Glomerular endothelial cell (primary cell): Measurements from ENCODE around the gene METTL17. TPM values are rescaled to one million over a fixed set of nuclear protein-coding genes. Genes with fewer than 3 reads are reported as not detected.
"Not testable (repeated sequence)": the region's sequence is repeated elsewhere in the genome, so short reads cannot be mapped to it uniquely, and the experiment has no call there.

Source experiments
- DNase-seq: peaks from one replicate; pipeline ENCODE4 v3.0.0-alpha.2; 2011; ENCODE audit warnings: low read depth, low spot score; ENCODE audit errors: extremely low read depth
- total RNA-seq: library from RNA; depleted of rRNA; stranded (reverse); fragments of >200 nt; gene quantifications from 2 replicates; pipeline ENCODE4 v1.2.3, GENCODE V29; 2015

METTL17 gene, protein sequence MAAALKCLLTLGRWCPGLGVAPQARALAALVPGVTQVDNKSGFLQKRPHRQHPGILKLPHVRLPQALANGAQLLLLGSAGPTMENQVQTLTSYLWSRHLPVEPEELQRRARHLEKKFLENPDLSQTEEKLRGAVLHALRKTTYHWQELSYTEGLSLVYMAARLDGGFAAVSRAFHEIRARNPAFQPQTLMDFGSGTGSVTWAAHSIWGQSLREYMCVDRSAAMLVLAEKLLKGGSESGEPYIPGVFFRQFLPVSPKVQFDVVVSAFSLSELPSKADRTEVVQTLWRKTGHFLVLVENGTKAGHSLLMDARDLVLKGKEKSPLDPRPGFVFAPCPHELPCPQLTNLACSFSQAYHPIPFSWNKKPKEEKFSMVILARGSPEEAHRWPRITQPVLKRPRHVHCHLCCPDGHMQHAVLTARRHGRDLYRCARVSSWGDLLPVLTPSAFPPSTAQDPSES
- total RNA-seq: 47.3 and 62.2 TPM in 2 replicates

DNA sequence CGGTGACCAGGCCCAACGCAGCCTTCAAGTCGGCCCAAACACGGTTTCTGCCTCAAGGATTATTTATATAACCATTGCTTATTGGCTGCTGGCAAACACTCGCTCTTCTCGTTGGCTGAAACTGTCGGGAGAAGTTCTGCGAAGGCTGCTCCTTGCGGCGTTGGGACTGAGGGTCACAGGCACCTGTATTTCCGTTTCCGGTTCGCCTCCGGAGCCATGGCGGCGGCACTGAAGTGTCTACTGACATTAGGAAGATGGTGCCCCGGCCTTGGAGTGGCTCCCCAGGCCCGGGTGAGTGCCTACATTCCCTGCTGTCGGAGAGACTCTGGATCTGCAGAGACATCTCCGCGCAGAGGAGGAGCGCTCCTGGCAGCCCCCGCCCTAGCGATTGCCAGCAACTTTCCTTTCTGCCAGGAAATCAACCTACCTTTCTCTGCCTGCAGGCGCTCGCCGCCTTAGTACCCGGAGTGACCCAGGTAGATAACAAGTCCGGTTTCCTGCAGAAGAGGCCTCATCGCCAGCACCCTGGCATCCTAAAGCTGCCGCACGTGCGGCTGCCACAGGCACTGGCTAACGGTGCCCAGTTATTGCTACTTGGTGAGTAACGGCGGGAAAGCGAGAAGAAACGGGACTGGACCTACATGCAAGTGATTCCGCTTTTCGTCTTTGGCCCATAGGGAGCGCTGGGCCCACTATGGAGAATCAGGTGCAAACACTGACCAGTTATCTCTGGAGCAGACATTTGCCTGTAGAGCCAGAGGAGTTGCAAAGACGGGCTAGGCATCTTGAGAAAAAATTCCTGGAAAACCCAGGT, at the start of gene METTL17:
Gene METTL17 (plus strand): TSS at position 194 of the 814 bp plus-strand sequence. CDS start 23 bp downstream, at position 217.
- DNase-seq: peak; percentile 80

DNA sequence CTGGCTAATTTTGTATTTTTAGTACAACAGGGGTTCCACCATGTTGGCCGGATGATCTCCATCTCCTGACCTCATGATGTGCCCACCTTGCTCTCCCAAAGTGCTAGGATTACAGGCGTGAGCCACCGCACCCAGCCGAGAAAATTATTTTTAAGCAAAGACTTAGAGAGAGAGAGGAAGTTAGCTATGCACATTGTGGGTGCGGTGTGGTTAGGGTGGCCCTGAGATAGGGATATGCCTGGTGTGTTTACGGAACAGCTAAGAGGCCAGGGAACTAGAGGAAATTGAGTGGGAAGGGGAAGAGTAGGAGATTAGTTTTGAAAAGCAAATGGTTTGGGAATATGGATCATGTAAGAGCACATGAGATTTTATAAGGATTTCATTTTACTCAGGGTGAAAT, 44.6 kb upstream of the METTL17 start:
- not testable (repeated sequence) for DNase-seq

DNA sequence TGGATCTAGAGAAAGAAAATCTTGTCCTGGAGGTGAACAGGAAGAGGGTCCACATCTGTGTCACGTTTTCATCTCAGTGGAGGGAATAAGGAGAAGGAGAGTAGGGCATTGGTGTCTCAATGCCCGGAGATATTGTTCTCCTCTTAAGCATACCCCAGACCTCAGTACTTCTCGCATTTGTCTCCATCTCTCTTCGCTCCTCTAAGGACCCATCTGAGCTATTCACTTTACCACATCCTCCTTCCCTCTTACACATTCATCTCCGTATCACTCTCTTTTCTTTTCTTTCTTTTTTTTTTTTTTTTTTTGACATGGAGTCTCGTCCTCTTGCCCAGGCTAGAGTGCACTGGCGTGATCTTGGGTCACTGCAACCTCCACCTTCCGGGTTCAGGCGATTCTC, 43.1 kb upstream of the METTL17 start:
- not testable (repeated sequence) for DNase-seq

DNA sequence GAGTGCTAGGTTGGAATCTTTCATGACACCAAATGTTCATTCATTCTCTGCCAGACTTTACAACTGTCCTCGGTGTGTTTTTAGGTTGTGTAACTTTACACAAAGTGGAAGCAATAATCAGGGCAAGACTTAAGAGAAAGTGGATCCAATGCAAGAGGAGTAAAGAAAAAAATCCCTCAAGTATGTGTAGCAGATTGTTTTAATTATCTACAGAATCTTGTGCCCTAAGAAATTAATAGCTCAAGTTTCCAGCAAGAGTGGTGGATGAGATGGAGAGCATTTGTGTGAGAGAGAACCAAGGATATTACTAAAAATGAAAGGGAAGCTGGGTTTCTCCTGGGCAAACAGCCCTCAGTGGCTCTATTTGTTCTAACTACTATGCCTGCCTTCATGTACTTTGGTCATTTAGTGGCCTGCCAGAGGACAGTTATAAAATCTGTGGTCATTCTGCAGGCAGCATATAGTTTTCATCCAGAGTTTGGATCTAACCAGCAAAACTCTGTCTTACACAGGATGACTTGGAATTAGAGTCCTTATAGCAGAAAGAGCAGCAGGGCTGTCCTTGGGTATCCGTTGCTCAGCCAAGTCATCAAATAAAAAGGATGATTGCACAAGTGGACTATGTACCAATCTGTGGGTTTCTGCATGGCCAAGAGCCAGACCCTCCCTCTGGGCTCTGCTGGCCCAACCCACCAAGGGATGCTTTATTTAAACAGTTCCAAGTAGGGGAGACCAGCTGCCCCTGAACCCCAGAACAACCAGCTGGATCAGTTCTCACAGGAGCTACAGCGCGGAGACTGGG, 34.8 kb upstream of the METTL17 start, which contains the start of gene RNASE2:
Gene RNASE2 (plus strand): TSS at position 752 of the 802 bp plus-strand sequence. CDS start 285 bp downstream, outside the sequence.
- not testable (repeated sequence) for DNase-seq

DNA sequence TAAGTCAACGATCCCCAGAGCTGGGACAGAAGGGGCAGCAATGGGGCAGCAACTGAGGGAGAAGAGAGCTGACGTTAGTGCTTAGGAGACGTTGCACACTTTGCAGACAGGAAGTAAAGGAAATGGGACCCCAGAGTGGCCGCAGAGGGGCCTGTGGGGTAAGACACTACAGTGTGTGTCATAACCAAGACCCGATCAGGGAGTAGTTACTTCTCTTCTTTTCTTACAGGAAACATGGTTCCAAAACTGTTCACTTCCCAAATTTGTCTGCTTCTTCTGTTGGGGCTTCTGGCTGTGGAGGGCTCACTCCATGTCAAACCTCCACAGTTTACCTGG, 34.3 kb upstream of the METTL17 start:
- not testable (repeated sequence) for DNase-seq

DNA sequence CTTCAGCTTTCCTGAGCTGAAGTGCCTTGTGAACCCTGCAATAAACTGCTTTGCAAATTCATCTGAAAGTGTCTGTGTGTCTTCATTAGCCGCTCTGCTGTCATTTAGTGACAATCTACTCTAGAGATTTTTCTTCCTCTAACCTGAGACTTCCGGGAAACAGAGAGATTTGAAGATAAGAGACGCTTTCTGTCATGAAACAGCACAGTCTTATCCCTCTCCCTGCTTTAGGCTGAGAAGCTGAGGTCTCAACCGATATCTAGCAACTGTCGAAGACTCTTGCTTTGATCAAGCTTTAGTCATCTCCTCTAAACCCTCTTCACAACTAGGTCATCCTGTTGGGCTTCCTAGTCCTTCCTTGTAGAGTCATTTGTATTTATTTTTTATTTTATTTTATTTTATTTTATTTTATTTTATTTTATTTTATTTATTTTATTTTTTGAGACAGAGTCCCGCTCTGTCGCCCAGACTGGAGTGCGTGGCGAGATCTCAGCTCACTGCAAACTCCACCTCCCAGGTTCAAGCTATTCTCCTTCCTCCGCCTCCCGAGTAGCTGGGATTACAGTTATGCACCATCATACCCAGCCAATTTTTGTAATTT, 33.3 kb upstream of the METTL17 start:
- DNase-seq: no peak

DNA sequence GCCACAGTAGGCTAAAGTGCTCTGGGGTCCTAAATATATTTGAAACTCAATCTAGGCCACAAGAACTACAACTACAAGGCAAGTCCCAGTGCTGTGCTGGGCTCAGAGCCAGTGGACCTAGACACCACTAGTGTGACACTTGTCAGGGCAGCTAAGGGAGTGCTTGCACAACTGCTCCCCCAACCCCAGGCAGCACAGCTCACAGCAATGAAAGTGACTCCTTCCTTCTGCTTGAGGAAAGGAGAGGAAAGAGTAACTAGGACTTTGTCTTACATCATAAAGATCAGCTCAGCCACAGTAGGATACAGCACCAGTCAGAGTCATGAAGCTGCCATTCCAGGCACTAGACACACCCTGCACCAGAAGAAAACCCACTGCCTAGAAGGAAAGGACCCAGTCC, 30.8 kb upstream of the METTL17 start:
- not testable (repeated sequence) for DNase-seq

DNA sequence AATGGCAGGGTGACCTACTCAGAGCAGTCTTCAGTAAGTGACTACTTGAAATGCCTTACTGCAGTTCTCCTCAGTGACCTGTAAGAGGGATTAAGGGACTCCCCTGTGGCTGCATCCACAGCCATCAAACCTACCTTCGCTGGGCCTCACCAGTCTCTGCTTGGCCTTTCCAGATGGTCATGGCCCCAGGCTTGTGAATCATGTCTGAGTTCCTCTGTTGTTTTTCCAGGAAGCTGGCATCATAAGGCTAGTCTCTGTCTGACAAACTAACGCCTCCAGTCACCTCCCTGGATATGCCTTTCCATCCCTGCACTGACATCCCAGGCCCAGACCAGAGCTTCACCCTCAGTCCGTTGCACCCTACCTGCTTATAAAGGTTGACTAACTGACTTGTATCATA, 20.4 kb upstream of the METTL17 start:
- no peak for DNase-seq

DNA sequence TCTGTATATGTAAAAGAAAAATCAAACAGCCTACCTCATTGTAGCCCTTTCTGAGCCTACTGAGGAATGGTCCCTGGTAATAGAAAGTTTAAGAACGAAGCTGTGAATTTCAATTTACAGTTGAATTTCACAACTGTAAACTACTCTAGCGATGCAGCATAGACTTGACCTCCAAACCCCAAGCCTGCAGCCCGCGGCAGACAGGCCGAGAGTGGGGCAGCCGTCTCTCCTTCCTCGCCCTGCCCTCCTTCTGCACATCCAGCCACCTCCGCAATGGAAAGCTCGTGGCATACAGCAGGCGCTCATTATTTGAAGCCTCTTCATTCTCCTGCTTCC, 19.2 kb upstream of the METTL17 start:
- no peak for DNase-seq

DNA sequence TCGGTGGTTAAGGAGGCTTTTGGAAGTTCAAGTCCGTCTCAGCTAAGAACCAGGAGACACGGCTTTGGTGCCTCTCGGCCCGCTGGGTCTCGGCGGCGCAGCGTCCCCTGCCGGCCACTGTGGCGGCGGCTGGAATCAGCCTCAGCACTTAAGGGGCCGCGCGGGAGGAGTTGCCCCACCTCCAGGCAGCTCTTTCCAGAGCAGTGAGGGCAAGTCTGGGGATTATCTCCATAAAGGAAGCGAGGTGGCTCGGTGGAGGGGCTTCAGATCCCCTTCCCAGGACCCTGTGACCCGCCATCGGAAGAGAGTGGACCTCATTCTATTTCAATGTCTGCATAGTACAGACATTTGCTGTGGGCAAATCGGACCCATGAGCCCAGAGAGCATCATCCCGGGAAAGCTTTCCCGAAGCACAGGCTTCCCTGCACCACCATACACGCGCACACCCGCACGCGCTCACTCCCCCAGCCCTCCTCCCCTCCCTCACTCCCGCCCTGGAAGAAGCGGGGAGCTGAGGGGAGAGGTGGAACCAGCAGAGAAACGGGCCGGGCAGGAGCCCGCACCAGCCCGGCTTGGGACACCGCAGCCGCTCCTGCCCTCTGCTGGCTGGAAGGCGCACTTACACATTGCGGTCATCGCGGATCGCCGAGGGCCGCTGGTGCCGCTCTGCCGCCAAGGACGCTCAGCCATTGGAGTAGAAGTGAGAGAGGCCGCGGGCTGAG, 18.6 kb upstream of the METTL17 start:
- no peak for DNase-seq

DNA sequence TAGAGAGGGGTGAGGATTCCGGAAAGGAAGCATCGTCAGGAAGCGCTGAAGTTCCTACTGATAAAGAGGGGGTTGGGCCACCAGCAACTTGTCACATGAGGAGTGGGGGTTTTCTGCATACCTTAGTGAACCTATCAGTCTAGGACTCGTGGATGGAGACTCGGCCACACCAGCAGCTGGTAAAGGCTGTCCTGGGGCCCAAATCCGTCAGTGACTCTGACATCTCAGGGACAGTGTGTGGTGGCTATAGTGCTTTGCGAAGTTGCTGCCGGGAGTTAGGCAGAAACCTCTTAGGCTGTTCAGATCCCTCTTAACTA, 18.1 kb upstream of the METTL17 start:
- no peak for DNase-seq

DNA sequence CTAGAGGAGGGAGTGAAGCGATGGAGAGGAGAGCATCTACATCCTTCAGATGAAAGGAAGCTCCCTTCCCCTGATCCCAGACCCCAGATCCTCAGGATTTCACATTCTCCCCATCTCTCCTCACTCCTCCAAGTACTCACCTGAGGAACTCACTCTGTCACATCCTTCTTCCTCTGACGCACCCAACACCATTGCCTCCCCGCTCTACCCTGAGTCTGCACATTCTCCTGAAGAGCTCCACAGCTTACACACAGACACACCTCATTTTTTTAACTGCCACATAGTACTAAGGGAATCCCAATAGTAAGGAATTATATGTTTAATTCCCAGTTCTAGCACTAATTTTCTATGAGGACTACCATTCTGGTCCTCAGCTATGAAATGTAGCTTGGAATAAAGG, 16.3 kb upstream of the METTL17 start:
- no peak for DNase-seq

DNA sequence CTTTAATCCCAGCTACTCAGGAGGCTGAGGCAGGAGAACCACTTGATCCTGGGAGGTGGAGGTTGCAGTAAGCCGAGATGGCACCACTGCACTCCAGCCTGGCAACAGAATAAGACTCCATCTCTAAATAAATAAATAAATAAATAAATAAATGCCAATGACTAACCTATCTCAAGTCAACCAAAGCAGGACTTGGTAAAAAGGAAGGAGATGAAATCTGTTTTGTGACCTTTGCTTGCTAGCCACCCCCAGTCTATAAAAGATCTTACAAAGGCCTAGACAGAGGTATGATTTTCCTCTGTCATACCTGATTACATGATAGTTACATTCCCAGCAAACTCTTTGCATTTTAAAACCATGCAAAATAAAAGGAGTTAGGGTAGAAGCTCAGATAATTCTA, 13.5 kb upstream of the METTL17 start:
- no peak for DNase-seq

DNA sequence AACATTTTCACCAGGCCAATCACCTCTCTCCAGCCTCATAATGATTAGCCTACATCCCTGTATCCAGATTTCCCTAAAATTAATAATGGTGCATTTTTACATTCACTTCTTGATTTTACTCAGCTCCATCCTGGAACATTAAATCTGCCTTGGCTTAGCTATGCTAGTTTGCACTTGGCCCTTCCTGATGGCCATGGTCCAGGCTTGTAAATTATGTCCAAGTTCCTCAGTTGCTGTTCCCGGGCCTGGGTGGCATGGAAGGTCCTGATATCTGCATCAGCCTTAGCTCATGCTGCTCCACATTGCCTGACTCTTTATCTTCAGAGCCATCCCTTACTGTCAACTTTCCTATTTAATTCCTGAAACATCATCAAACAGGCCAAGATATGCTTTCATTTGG, 11.1 kb upstream of the METTL17 start:
- no peak for DNase-seq

DNA sequence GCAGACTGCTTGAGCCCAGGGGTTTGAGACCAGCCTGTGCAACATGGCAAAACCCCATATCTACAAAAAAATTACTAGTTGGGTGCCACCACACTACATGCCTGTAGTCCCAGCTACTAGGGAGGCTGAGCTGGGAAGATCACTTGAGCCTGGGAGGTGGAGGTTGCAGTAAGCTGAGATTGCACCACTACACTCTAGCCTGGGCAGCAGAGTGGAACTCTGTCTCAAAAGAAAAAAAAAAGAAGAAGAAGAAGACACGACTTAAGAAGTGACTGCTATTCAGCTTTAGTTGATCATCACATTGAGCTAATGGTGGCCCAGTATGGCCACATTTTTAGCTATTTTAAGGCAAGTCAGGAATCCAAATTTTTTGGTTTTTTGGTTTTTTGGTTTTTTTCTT, 8.9 kb upstream of the METTL17 start:
- no peak for DNase-seq

DNA sequence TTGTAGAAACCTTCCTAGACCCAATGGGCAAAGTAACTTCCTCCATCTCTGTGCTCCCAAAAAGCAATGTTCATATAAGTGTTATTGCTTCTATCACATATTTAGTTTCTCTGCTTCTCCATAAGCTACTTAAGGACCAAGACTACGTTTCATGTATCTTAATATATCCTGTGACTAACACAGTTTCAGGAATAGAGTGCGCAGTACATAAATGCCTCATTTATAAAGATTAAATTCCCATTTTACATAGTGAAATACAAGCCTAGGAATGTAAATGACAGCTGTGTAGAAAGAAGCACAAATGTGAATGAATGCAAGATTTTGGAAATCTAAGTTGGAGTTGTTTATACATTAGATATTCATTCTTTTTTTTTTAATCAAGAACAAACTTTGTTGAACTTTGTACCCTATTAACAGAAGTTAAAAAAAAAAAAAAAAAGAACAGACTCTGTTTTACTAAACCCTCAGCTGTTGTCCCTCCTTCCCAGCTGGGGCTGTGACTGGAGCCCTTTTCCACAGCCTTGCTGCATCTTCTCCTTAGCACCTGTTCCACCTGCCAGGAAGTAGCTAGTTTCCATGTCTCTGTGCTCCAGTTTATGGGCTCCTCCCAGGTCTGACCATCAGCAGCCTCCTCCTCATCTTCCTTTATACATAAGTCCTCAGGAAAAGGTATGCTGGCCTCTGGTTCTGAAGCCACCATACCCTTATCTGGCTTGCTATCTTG, 7.0 kb upstream of the METTL17 start:
- DNase-seq: no peak

DNA sequence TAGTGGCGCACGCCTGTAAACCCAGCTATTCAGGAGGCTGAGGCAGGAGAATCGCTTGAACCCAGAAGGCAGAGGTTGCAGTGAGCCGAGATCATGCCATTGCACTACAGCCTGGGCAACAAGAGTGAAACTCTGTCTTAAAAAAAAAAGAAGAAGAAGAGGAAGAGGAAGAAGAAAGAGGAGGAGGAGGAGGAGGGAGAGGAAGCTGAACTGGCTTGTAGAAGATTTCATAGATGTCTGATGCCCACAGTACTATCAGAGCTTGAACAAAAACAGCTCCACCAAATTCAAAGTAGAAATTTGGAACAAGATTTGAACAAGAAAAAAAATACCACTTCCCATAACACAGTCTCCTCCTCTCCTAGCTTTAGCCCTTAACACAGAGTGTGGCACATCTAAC, 4.1 kb upstream of the METTL17 start:
- DNase-seq: not testable (repeated sequence)

DNA sequence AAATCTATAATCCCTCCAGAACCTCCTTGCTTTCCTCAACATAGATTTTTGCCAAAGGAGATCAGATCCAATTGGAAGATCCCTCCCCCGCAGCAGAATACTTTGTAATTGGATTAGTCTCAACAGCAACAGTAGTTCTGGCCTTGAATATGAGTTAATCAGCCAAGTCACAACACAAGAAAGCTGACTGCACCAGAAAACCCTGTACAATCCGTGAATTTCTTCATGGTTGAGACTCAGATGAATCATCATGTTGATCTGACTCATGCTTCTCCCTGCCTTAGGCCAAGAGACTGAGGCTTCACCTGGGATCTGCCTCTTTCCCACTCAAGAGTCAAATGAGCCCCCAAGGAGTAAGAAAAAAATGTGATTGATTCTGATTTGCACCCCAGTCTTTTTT, 3.0 kb upstream of the METTL17 start:
- DNase-seq: no peak

DNA sequence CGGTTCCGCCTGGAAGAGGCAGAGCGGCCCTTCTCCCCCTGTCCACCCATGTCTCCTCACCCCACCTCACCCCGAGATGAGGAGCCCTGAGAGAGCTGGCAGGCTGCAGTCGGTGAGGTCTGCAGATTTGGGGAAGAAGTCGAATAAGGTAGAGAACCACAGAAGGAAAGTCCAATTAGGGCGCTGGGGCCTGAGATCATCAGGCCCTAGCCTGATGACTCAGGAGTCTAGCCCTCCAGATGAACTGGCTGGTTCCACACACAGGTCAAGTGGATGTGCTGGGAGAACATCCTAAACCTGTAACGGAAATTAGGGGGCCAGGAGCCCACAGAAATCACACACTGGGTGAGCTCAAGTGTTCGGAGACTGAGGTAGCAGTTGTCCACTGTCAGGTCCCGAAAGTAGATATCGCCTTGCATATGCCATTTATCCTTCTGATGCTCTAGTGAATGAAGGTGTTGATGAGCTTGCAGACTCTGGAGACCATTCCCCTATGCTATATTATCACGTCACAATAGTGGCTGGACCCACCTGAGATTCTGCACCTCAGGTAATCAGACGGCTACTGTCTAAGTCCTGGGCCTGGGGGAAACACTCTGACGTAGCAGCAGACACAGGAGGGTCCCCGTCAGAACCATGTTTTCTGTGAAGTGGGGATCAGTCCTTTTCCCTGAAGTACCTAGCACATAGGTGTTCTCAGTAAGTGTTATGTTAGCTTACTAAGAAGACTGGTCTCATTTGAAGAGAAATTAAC, 886 bp upstream of the METTL17 start:
- DNase-seq: no peak
